Testis (tissue), 3 donors: ENCODE data around the gene DIS3L2. TPM values are rescaled to one million over a fixed set of nuclear protein-coding genes. Genes with fewer than 3 reads are reported as not detected.
A peak's percentile ranks its signal among the peaks of the same experiment; 100 is the strongest.

Experiments used
- DNase-seq: peaks from one replicate; pipeline ENCODE4 v3.0.0-alpha.2; 2019
- H3K27ac ChIP-seq, 2 donors: fragments of 200-600 bp; sonication (generic); one replicate each; pipeline ENCODE4 v1.5.1; 2019
- H3K27me3 ChIP-seq: fragments of 200-600 bp; sonication (generic); one replicate; pipeline ENCODE4 v1.5.1; 2019
- H3K36me3 ChIP-seq: fragments of 200-600 bp; sonication (generic); one replicate; pipeline ENCODE4 v1.5.1; 2017; ENCODE audit warnings: low read depth; ENCODE audit errors: missing control alignments
- H3K4me1 ChIP-seq: fragments of 200-600 bp; sonication (generic); one replicate; pipeline ENCODE4 v1.5.1; 2019
- H3K4me3 ChIP-seq, 2 donors: fragments of 200-600 bp; sonication (generic); one replicate each; pipeline ENCODE4 v1.5.1; 2017 to 2019
- H3K9me3 ChIP-seq: fragments of 200-600 bp; sonication (generic); one replicate; pipeline ENCODE4 v1.5.1; 2017
- CTCF ChIP-seq, 3 experiments: fragments of 450-650 bp in 2 of 3; fragments of 200-600 bp in 1 of 3; sonication (generic) in 1 of 3; IDR thresholded peaks; one replicate each; pipeline ENCODE4 v1.5.1; 2016 to 2019; ENCODE audit warnings: antibody characterized with exemption in 3 of 3, mild to moderate bottlenecking in 2 of 3, moderate library complexity in 1 of 3
- POLR2A ChIP-seq: fragments of 450-650 bp; IDR thresholded peaks from one replicate; pipeline ENCODE4 v1.6.1; 2017; ENCODE audit warnings: antibody characterized with exemption, mild to moderate bottlenecking, moderate library complexity
- WGBS, 2 donors: methylation state at CpG; one replicate each; pipeline ENCODE4 v1.1.5; 2018; 5-methylcytosine and 5-hydroxymethylcytosine counted together
- intact Hi-C: fragments of 100-400 bp; cut with DNase I; formaldehyde crosslinking; loops from one replicate; pipeline ENCODE4 v1.15.1; 2023; ENCODE audit warnings: low total_unique reads
- polyA plus RNA-seq: library from polyadenylated mRNA; stranded (reverse); fragments of 350-450 nt; fragmentation: Illumina TruSeq; extraction: RNeasy Lipid Tissue Mini Kit (QIAGEN cat#74804); gene quantifications from one replicate; pipeline ENCODE4 v1.2.3, GENCODE V29; 2014; ENCODE audit warnings: low read depth, low replicate concordance; ENCODE audit not compliant: insufficient read depth
- total RNA-seq, 2 donors: library from RNA; depleted of rRNA; stranded (reverse); fragments of >200 nt; gene quantifications; one replicate each; pipeline ENCODE4 v1.2.3, GENCODE V29; 2016

Gene DIS3L2
- total and polyA plus RNA-seq, 3 donors from 2014 or later = 32.5 to 80.7 (median 70.4) TPM

GRCh38 chr2:232009639-232010274 is 48.2 kb downstream of the DIS3L2 start:
- TF ChIP-seq POLR2A (no peak), CTCF (IDR thresholded peaks at IDR 0.05) (no peak)
- no peak overlapping the region for H3K27ac ChIP-seq
- no peaks in the 10 kb centered on the region for H3K36me3 ChIP-seq
- H3K4me3 ChIP-seq = no peak overlapping the region
- 87% methylated on average over 4 of the region's 4 CpGs for WGBS, 2 donors
- no peak for DNase-seq
- intact Hi-C loops = no loop called here
- no peaks in the 10 kb centered on the region for H3K27me3 ChIP-seq
- H3K4me1 ChIP-seq = no peaks in the 10 kb centered on the region
- no peaks in the 10 kb centered on the region for H3K9me3 ChIP-seq

GRCh38 chr2:232013701-232014353 is 52.3 kb downstream of the DIS3L2 start:
- 75 to 90% methylated on average over 3 of the region's 3 CpGs for WGBS, 2 donors
- no peak for DNase-seq
- intact Hi-C loops = no loop called here
- no peak overlapping the region for H3K4me3 ChIP-seq
- no peaks in the 10 kb centered on the region for H3K27me3 ChIP-seq
- H3K4me1 ChIP-seq = no peaks in the 10 kb centered on the region
- TF ChIP-seq POLR2A (no peak), CTCF (IDR thresholded peaks at IDR 0.05) (no peak)
- no peaks in the 10 kb centered on the region for H3K36me3 ChIP-seq
- H3K27ac ChIP-seq = no peak overlapping the region
- H3K9me3 ChIP-seq = no peaks in the 10 kb centered on the region

- DNase-seq = no peak
- Histone ChIP-seq H3K4me3 (no peak overlapping the region), H3K27me3 (no peaks in the 10 kb centered on the region), H3K27ac (no peak overlapping the region), H3K9me3 (no peaks in the 10 kb centered on the region), H3K4me1 (no peaks in the 10 kb centered on the region), H3K36me3 (no peaks in the 10 kb centered on the region)
- TF ChIP-seq CTCF (IDR thresholded peaks at IDR 0.05) (no peak), POLR2A (no peak)
- intact Hi-C loops = no loop called here
- WGBS, 2 donors = 80 to 94% methylated on average over 4 of the region's 4 CpGs
Observed at GRCh38 chr2:232014681-232015080, 53.2 kb downstream of the DIS3L2 start.

GRCh38 chr2:232018181-232018580 is 56.7 kb downstream of the DIS3L2 start:
- peaks cover 8% of the 10 kb centered on the region for H3K4me1 ChIP-seq
- no peak for TF ChIP-seq POLR2A
- TF ChIP-seq CTCF (IDR thresholded peaks at IDR 0.05) = no peak
- H3K27me3 ChIP-seq = no peaks in the 10 kb centered on the region
- WGBS, 2 donors = 90 to 93% methylated on average over 4 of the region's 4 CpGs
- H3K36me3 ChIP-seq = no peaks in the 10 kb centered on the region
- no peak overlapping the region for H3K27ac ChIP-seq
- no peak overlapping the region for H3K4me3 ChIP-seq
- no peak for DNase-seq
- H3K9me3 ChIP-seq = no peaks in the 10 kb centered on the region
- intact Hi-C loops = no loop called here

- peak; percentile 86 for DNase-seq
- Histone ChIP-seq H3K4me1 (peaks cover 8% of the 10 kb centered on the region), H3K36me3 (no peaks in the 10 kb centered on the region), H3K27me3 (no peaks in the 10 kb centered on the region), H3K4me3 (no peak overlapping the region), H3K9me3 (no peaks in the 10 kb centered on the region), H3K27ac (peak overlapping the region; percentile 15)
- intact Hi-C loops = no loop called here
- TF ChIP-seq POLR2A = no peak
- no peak for TF ChIP-seq CTCF (IDR thresholded peaks at IDR 0.05)
- 61 to 77% methylated on average over 3 of the region's 3 CpGs for WGBS, 2 donors
Observed at GRCh38 chr2:232022718-232023117, 61.2 kb downstream of the DIS3L2 start.
